ENCODE measurements around the gene CRABP1.
A peak's percentile ranks its signal among the peaks of the same experiment; 100 is the strongest.

Gene CRABP1

GRCh38 chr15:78334845-78335244 is 5.3 kb upstream of the CRABP1 start:
- CTCF ChIA-PET = no interaction called here
- TF ChIP-seq, protein P1, sequence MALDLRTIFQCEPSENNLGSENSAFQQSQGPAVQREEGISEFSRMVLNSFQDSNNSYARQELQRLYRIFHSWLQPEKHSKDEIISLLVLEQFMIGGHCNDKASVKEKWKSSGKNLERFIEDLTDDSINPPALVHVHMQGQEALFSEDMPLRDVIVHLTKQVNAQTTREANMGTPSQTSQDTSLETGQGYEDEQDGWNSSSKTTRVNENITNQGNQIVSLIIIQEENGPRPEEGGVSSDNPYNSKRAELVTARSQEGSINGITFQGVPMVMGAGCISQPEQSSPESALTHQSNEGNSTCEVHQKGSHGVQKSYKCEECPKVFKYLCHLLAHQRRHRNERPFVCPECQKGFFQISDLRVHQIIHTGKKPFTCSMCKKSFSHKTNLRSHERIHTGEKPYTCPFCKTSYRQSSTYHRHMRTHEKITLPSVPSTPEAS (tag by site-specific recombination; IDR thresholded peaks at IDR 0.05) = no peak
- no peak for TF ChIP-seq ZBTB1 (tag by site-specific recombination; IDR thresholded peaks at IDR 0.05)
- TF ChIP-seq ZNF791 (tag by site-specific recombination; IDR thresholded peaks at IDR 0.05) = peak; percentile 95
- TF ChIP-seq SCRT2 (tag by site-specific recombination; IDR thresholded peaks at IDR 0.05) = peak; percentile 77
- peak; percentile 18; the same call in 1 of the 2 replicates for TF ChIP-seq SCRT1 (tag by site-specific recombination; IDR thresholded peaks at IDR 0.05; ENCODE audit: borderline replicate concordance)
- no peak for TF ChIP-seq ZNF138 (tag by site-specific recombination; IDR thresholded peaks at IDR 0.05; ENCODE audit: borderline replicate concordance)
- TF ChIP-seq ZNF169 (tag by site-specific recombination; IDR thresholded peaks at IDR 0.05) = no peak
- no peak for TF ChIP-seq ZNF580 (tag by site-specific recombination; IDR thresholded peaks at IDR 0.05)
- TF ChIP-seq ZNF211 (tag by site-specific recombination; IDR thresholded peaks at IDR 0.05; ENCODE audit: low read depth) = no peak
- TF ChIP-seq, protein P2, sequence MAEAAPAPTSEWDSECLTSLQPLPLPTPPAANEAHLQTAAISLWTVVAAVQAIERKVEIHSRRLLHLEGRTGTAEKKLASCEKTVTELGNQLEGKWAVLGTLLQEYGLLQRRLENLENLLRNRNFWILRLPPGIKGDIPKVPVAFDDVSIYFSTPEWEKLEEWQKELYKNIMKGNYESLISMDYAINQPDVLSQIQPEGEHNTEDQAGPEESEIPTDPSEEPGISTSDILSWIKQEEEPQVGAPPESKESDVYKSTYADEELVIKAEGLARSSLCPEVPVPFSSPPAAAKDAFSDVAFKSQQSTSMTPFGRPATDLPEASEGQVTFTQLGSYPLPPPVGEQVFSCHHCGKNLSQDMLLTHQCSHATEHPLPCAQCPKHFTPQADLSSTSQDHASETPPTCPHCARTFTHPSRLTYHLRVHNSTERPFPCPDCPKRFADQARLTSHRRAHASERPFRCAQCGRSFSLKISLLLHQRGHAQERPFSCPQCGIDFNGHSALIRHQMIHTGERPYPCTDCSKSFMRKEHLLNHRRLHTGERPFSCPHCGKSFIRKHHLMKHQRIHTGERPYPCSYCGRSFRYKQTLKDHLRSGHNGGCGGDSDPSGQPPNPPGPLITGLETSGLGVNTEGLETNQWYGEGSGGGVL (tag by site-specific recombination; IDR thresholded peaks at IDR 0.05) = no peak
- no peak for TF ChIP-seq ZNF366 (tag by site-specific recombination; conservative IDR thresholded peaks at IDR 0.05)
- TF ChIP-seq PRDM1 (tag by site-specific recombination; IDR thresholded peaks at IDR 0.05) = no peak
- TF ChIP-seq HOXC10 (CRISPR knock-in tag; IDR thresholded peaks at IDR 0.05) = no peak
- TF ChIP-seq ZBTB48 (tag by site-specific recombination; IDR thresholded peaks at IDR 0.05) = no peak
- no peak for TF ChIP-seq ZNF146 (tag by site-specific recombination; IDR thresholded peaks at IDR 0.05)
- TF ChIP-seq KLF8 (tag by site-specific recombination; IDR thresholded peaks at IDR 0.05) = no peak
- TF ChIP-seq ZNF114 (tag by site-specific recombination; IDR thresholded peaks at IDR 0.05) = no peak
- H3K4me1 ChIP-seq (ENCODE audit: control insufficient read depth, insufficient read depth, low read length) = no peaks in the 10 kb centered on the region
- H3K4me3 ChIP-seq (ENCODE audit: low read depth, low read length) = no peak overlapping the region
- POLR2A ChIA-PET = no interaction called here
- no peaks in the 10 kb centered on the region for H3K9me3 ChIP-seq (ENCODE audit: control insufficient read depth, insufficient read depth, low read depth, low read length)
- H3K27ac ChIP-seq (ENCODE audit: extremely low read depth, low read depth, low read length) = no peak overlapping the region
- H3K36me3 ChIP-seq (ENCODE audit: control insufficient read depth in 2 of 2, insufficient read depth in 1 of 2, low read length in 2 of 2) = no peaks in the 10 kb centered on the region

GRCh38 chr15:78335985-78336384 is 4.2 kb upstream of the CRABP1 start:
- H3K36me3 ChIP-seq (ENCODE audit: control insufficient read depth in 2 of 2, insufficient read depth in 1 of 2, low read length in 2 of 2) = no peaks in the 10 kb centered on the region
- TF ChIP-seq ZBTB20 (tag by site-specific recombination; IDR thresholded peaks at IDR 0.05) (peak; percentile 59; the same call in 1 of the 2 replicates), GLIS2 (tag by site-specific recombination; IDR thresholded peaks at IDR 0.05) (no peak), ZNF239 (tag by site-specific recombination; IDR thresholded peaks at IDR 0.05) (no peak), REPIN1 (tag by site-specific recombination; IDR thresholded peaks at IDR 0.05; ENCODE audit: low read depth) (no peak), MEIS1 (CRISPR knock-in tag; IDR thresholded peaks at IDR 0.05; ENCODE audit: borderline replicate concordance) (no peak), MZF1 (tag by site-specific recombination; IDR thresholded peaks at IDR 0.05; ENCODE audit: borderline replicate concordance) (no peak), ZNF658 (tag by site-specific recombination; IDR thresholded peaks at IDR 0.05) (no peak), ZNF37A (tag by site-specific recombination; IDR thresholded peaks at IDR 0.05) (no peak)
- no peak overlapping the region for H3K4me3 ChIP-seq (ENCODE audit: low read depth, low read length)
- CTCF ChIA-PET = interaction anchor here (0.7 kb wide), 1 partner anchor 700 kb away, joined by 3 read pairs; no protein-coding TSS in a partner anchor
- peaks cover 5% of the 10 kb centered on the region; the same call in 1 of the 2 replicates for H3K4me1 ChIP-seq (ENCODE audit: control insufficient read depth, insufficient read depth, low read length)
- POLR2A ChIA-PET = no interaction called here
- no peaks in the 10 kb centered on the region for H3K9me3 ChIP-seq (ENCODE audit: control insufficient read depth, insufficient read depth, low read depth, low read length)
- H3K27ac ChIP-seq (ENCODE audit: extremely low read depth, low read depth, low read length) = no peak overlapping the region

Measured in HEK293 (cell line).